8988T (cell line): ENCODE data around the gene MYOC.
"Not testable (repeated sequence)": the region's sequence is repeated elsewhere in the genome, so short reads cannot be mapped to it uniquely, and the experiment has no call there.

ENCODE experiments used
- DNase-seq: peaks from one replicate; pipeline ENCODE4 v3.0.0; 2011

Gene MYOC

DNA sequence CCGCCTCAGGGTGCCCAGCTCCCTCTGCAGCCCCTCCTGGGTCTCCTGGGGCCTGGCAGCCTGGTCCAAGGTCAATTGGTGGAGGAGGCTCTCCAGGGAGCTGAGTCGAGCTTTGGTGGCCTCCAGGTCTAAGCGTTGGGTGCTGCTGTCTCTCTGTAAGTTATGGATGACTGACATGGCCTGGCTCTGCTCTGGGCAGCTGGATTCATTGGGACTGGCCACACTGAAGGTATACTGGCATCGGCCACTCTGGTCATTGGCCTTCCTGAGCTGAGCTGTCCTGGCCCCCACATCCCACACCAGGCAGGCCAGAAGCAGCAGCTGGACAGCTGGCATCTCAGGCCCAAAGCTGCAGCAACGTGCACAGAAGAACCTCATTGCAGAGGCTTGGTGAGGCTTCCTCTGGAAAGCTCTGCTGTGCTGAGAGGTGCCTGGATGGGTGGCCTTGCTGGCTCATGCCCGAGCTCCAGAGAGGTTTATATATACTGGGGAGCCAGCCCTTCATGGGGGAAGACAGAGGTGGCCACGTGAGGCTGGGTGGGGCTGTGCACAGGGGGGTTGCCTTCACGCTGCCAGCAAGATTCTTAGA lies at the start of gene MYOC:
TSS of gene MYOC (minus strand) at position 455 of the 589 bp plus-strand sequence. CDS start at position 378, 77 bp downstream.
- DNase-seq = no peak

DNA sequence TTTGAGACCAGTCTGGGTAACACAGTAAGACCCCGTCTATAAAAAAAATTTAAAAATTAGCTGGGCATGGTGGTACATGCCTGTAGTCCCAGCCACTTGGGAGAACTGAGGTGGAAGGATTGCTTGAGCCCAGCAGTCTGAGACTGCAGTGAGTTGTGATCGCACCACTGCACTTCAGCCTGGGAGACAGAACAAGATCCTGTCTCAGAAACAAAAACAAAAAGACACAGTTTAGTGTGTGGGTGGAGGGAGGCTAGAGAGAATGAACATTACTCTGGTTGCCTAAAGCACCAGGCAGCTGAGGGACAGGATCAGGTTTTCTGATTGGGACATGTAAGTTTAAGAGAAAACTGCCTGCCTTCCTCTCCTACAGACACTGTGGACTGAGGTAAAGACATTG lies 47.0 kb upstream of the MYOC start:
- no peak for DNase-seq

DNA sequence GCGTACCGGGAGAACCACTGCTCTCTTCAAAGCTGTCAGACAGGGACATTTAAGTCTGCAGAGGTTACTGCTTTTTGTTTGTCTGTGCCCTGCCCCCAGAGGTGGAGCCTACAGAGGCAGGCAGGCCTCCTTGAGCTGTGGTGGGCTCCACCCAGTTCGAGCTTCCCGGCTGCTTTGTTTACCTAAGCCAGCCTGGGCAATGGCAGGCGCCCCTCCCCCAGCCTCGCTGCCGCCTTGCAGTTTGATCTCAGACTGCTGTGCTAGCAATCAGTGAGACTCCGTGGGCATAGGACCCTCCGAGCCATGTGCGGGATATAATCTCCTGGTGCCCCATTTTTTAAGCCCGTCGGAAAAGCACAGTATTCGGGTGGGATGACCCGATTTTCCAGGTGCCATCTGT lies 43.3 kb upstream of the MYOC start:
- not testable (repeated sequence) for DNase-seq

DNA sequence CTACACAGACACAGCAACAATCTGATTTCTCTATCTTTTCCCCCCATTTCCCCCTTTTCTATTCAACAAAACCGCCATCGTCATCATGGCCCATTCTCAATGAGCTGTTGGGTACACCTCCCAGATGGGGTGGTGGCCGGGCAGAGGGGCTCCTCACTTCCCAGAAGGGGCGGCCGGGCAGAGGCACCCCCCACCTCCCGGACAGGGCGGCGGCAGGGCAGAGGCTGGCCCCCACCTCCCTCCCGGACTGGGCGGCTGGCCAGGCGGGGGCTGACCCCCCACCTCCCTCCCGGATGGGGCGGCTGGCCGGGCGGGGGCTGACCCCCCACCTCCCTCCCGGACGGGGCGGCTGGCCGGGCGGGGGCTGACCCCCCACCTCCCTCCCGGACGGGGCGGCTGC lies 41.1 kb upstream of the MYOC start:
- not testable (repeated sequence) for DNase-seq

DNA sequence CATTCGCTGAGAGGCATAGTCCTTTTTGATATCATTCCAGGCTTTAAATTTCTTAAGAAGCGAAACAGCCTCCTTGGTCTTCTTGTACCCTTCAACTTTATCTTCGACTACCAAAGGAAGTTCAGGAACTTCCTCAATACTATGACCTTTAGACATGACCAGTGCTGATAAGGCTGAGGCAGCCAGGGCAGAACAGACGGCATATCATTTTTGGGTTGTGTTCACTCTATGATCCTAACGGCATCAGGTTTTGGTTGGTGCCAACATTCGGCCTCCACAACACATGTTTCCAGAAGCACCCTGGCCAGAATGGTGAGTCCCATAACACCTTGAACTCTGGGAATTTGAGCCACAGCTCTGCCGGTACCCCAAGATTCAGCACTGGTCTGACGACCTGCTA lies 31.4 kb upstream of the MYOC start:
- DNase-seq = no peak

DNA sequence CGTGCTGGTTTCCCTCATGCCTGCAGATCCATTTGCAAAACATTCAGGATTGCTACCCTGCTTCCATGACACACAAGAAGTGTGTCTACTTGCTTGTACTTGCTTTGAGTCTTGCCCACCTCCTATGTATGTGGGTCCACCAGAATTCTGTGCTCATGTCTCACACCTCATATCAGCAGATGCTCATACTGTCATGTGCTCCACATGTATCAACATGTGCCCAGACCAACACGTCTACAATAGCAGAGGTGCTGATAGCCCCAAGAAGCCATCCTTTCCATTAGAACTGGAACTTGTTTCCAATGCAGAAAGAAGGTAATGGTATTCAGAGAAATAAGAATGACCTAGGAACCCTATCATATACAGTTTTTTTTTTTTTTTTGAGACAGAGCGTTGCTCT lies 27.9 kb upstream of the MYOC start:
- DNase-seq = no peak

DNA sequence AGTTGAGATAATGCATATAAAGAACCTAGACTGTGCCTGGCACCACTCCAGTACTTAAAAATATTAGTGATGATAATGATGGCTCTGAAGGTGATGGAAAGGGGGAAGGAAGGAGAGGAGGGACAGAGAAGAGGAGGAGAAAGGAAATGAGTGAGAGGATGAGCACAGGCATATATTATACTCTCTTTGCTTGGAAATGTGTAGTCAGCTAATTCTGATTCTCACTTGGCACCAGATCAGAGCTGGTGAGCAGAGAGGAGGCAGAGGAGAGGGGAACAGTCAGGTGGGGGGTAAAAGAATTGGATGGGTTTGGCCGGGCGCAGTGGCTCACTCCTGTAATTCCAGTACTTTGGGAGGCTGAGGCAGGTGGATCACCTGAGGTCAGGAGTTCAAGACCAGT lies 24.3 kb upstream of the MYOC start:
- DNase-seq = no peak

DNA sequence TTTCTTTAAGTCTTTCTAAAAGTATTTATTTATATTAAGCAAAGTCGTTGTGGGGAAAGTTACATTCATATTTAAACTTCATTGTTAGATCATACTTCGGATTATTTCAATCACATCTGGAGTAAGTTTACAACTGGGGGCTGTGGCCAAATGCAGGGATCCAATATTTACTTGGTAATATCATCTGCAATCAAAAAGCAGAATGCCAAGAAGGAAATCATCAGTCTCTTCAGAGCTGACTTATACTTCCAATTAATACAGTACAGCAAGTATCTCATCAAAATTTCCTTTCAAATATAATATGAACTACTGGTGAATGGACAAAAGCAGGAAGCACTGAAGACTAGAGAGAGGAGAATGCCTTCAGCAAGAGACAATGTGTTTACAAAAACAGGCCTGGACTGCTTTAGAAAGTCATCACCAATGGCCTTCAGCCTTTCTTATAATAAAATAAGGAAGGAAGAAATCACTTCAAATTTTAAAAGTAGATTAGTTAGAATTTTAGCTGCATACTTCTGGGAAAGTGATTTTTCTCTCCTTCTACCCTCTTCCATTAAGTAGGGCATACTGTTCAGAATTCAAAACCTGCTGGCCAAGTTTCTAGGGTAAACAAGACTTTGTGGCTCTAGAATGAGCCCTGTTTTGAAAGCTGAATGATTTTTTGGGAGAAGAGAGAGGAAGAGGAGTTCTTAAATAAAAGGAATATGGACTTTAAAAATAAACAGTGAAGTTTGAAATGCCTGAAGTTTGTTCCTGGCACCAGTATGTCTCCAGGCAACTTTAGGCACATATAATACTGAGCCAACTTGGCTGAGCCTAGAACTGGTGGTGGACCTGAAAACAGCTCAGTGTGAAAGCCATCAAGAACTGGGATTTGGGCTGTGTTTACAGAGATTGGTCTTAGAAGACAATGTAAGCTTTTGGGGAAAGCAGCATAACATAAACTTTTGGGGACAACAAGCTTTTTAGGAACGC lies 22.2 kb upstream of the MYOC start:
- no peak for DNase-seq

DNA sequence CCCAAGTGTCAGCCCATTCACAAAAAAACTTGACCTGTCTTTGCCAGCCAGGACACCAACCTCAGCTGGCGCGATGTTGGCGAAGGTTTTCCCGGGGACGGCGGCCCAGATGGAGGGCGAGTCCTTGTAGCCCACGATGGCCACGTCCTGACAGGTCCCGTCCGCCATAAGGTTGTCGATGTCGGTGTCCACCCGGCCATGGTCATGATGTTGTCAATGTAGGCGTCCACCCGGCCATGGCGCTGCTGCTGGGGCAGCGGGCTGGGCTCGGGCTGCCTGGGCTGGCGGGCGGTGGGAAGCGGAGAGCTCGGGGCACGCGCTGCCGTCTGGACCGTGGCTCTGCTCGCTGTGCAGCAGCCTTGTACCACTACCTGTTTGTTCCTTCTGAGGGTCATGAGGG lies 18.3 kb upstream of the MYOC start:
- no peak for DNase-seq

DNA sequence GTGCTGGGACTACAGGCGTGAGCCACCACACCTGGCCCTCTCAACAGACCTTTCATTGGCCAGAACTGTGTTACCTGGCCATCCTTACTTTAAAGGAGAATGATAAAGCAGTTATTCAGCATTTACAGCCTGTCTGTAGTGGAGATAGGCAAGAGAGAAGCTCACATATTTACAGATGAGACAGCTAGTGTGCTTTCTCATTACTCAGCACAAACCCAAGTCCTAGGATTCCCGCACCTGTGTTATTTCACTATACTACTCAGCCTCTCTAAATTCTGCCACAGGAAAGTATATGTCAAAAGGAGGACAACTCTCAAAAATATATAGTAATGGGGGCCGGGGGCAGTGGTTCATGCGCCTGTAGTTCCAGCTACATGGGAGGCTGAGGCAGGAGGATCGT lies 15.9 kb upstream of the MYOC start:
- no peak for DNase-seq

DNA sequence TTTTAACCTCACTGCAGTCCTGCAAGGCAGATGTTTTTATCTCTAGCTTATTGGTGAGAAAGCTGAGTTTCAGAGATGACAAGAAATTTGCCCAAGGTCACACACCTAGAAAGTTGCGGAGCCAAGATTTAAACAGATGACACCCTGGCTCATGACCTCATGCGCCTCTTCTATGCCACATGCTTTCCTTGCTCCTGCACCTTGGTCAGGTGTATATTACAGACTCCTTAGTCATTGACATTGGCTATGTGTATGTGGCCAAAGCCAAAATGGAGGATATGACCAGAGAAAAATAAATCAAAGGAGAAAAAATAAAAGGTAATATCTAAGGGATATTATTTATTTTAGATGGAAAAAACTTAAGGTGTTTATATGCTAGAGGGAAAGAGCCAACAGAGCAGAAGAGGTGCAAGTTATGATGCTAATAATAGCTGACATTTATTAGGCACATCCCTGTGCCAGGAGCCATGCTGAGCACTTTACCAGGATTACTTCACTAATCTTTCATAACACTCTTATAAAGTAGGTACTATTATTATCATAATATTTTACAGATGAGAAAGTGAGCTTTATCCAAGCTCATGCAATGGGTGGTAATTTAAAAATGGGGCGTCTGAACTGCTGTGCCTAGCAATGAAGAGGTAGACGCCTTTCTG lies 13.8 kb upstream of the MYOC start:
- DNase-seq = no peak

DNA sequence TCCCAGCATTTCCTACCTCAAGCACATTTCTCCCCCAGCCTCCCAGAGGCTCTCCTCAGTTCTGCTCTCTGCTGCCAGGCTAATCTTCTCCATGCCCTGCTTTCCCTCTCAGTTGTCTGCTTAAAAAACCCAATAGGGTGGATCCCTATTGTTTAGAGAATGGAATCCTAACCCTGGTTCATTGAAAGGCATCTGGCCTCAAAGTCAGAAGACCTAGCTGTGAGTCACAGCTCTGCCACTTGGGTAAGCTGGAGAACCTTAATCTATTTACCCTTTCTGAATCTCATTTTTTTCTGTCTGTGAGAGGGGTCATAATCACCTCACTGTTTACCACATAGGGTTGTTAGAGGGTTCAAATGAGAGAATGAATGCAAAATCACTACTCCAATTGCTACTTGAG lies 12.5 kb upstream of the MYOC start:
- no peak for DNase-seq

DNA sequence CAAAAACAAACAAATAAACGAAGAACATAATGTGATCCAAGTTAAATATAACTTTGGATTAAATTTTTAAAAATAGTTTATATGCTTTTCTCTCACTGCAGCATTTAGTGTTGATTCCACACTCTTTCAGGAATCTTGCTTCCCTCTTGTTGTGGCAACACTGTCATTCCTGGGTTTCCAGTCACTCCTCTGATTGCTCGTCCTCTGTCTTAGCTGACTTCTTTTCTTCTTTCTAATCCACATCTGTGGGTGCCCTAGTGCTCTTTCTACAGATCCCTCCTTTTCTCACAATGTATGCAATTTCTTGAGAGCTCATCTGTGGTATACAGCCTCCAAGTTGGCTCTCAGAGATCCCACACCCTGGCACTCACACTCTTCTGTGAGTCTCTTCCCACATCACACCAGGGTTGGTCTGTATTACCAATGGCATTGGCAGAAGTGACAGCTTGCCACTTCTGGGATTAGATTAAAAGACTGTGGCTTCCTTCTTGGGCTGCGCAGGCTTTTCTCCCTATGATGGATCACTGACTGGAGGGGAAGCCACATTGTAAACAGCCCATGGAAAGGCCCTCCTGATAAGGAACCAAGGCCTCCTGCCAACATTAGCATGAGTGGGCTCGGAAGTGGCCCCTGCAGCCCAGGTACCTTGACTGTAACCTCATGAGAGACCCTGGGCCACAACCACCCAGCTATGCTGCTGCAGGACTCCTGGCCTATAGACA lies 11.5 kb upstream of the MYOC start:
- no peak for DNase-seq

DNA sequence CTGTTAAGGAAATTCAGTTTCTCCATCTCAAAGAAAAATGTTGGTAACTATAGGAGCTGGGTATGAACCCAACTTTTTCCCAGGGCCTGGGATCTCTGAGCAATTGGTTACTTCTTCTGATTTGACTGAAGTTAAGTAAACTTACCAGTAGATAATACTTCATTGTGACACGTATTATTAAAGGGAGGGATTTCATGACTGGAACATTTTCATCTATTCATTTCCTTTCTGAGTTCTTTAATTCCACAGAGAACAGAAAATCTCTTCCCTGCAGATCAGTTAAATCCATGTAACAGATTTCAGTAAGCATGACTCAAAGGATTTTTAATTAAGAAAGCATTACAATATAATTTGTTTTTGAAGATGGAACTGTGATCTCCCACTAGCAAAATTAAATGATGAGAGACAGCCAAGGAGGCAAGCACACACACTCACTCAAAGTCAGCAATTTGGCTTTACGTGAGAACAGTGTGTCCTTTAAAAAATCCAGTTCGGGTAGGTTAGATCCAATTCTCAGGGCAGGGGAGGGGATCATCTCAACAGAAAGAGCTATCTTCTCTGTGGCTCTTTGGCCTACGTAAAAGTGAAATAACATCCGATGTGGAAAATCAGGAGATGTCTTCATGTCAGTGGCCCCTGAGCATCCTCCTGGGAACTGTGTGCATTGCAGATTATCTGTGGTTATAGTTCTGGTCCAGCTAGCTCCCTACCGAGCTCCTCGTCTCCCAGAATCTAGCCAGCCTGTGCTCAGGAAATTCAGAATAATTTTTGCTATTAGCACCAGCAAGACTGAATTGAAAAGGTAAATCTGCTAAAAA lies 10.8 kb upstream of the MYOC start:
- DNase-seq = no peak

DNA sequence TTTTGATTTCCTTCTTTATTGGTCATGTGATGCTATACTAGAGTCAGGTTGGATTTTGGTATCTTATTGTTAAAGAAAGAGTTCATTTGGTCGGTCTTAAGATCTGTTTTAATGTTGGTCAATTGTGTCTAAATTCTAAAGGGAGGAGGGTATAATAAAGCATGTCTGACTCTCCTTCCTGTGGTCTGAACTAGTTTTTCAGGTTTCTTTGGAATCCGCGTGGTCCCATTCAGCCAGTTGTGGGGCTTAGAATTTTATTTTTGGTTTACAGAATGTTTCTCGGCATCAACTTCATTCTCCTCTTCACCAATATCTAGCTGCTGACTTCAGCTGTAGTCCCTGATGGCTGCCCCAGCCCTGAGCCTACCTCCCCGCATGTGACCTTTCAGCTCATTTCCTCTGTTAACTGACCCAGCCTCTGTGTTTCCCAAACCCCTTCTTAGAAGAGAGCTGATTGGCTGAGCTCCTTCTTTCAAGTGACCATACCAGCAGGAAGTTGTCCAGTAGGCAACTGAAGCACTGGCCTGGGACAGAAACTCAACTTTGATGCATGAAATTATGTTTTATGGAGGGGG lies 8.7 kb upstream of the MYOC start:
- no peak for DNase-seq

DNA sequence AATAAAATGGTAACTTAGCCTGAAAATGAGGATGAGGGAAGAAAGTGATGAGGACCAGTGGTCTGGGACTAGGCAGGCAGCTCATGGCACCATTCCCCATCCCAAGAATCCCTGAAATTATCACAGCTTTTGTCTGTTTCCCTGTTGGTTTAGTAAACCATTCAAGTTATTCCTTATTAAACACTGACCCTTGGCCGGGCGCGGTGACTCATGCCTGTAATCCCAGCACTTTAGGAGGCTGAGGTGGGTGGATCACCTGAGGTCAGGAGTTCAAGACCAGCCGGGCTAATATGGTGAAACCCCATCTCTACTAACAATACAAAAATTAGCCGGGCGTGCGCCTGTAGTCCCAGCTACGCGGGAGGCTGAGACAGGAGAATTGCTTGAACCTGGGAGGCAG lies 3.7 kb upstream of the MYOC start:
- DNase-seq = not testable (repeated sequence)

DNA sequence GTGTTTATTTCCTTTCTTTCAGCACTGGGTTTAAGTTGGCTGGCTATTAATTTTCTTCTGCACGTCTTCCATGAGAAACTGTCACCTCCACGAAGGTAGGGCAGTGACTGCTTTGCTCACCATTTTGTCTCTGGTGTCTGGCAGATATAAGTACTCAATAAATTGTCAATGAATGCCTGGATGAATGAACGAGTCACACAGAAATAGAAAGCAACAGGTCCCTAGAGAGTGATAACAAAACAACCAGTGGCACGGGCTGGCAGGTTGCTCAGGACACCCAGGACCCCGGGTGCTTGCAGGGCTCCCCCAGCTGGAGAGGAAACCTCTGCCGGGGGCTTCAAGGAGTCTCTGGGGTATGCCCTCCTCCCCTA lies 3.2 kb upstream of the MYOC start:
- DNase-seq = no peak

DNA sequence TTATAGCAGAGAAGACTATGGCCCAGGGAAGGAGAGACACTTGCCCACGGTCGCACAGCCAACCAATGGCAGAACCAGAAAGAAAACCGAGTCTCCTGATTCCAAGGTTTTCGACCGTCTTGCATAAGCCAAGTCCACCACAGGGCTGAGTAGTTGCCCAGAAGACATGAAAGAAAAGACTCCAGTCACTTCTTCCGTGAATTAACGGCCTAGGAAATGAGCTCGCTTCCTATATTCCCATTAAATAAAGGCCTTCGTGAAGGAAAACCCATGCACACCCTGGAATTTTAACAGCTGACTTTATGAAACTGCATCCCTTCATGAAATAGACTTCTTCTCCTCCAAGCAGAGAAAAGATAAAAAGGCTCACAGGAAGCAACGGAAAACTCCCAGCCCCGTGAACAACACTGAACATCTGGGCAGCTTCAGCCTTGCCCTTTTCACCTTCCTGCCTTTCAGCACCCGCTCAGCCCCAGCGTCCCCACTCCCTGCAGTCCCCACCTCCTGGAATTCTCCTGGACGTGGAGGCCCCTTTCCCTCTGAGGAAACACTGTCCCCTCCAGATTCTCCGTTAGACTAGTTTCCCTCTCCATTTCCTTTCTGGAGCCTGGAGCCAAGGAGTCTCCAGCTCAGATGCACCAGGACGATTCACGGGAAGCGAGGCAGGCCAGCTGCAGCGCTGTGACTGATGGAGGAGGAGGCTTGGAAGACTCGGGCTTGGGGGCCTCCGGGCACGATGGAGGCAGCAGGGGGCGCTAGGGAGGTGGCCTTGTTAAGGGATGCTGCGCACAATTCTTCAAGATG lies 2.7 kb upstream of the MYOC start:
- no peak for DNase-seq

DNA sequence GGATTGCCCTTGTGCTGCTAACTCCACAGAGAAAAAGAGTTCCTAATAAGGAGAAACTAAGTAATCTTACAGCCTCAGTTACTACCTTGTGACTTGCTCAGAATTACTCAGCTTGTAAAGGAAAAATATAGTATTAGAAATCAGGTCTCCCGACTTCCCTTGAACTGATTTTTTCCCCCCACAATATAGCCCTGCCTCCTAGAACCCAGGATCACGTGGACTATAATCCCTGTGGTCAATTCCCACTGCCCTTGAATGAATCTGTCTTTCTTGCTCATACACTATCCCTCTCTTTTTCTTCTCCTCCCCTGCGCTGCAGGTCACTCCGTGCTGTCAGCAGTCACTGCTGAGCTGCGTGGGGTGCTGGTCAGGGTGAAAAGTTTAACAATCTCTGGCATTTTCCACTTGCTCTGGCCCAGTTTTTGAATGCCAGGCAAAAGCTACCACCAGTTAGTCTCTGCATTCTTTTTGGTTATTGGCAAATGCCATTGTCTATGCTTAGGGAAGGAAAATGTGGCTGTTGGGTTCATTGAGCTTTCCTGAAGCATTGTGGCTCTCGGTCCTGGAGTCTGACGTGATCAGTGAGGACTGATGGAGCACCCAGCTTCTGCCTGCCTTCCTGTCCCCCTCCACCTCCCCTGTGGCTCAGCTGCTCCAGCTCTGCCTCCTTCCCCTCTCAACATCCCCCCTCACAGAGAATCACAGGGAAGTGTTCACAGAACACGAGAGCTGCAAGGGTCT lies 1.9 kb upstream of the MYOC start:
- DNase-seq = no peak

DNA sequence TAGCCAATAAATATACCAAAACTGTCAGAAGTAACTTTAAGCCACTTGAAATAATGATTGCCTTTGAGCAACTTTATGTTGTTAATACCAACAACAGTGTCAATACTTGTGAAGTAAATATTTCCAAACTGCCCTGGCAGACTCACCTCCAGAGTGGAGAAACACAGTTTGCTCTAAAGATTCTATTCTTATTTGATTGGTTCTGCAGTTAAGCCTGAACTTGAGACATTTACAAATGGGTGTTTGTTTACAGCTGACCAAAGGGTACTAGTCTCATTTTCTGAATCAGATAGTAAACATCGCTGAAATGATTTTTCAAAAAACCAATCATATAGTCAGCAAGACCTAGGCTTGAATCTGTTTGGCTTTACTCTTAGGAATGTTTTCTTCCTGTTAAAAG lies 1.3 kb upstream of the MYOC start:
- DNase-seq = no peak

DNA sequence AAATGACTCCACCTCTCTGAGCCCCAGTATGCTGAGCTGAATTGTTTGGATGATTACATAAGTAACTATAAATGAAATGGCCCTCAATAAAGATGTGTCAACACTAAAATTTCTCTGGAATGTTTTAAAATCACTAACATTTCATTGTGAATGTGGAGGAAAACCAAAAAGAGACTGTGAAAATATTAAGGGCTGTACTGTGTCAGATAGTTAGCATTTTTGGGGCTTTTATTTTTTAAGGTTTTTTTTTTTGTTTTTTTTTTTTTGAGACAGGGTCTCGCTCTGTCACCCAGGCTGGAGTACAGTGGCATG lies 6.3 kb downstream of the MYOC start:
- DNase-seq = no peak
